Hepatocyte (in vitro differentiated cells): ENCODE results near the gene GPD2. TPM values are rescaled to one million over a fixed set of nuclear protein-coding genes. Genes with fewer than 3 reads are reported as not detected.
"Not testable (repeated sequence)": the region's sequence is repeated elsewhere in the genome, so short reads cannot be mapped to it uniquely, and the experiment has no call there.

Experiments used
- DNase-seq: peaks from one replicate; pipeline ENCODE4 v3.0.0-alpha.2; 2016; ENCODE audit warnings: low spot score
- H2AFZ ChIP-seq: fragments of 200-600 bp; sonication (generic); 2 replicates; pipeline ENCODE4 v1.6.0; 2016; ENCODE audit warnings: antibody characterized with exemption, mild to moderate bottlenecking
- H3K27ac ChIP-seq: fragments of 200-600 bp; sonication (generic); 2 replicates; pipeline ENCODE4 v1.5.1; 2016; ENCODE audit warnings: mild to moderate bottlenecking
- H3K27me3 ChIP-seq: fragments of 200-600 bp; sonication (generic); 2 replicates; pipeline ENCODE4 v1.6.1; 2016
- H3K36me3 ChIP-seq: fragments of 200-600 bp; sonication (generic); replicated peaks from 2 replicates; pipeline ENCODE4 v1.5.1; 2016; ENCODE audit warnings: low read depth; ENCODE audit not compliant: insufficient read depth
- H3K4me1 ChIP-seq: fragments of 200-600 bp; sonication (generic); 2 replicates; pipeline ENCODE4 v1.5.1; 2016; ENCODE audit warnings: mild to moderate bottlenecking, moderate library complexity; ENCODE audit not compliant: insufficient read depth
- H3K4me2 ChIP-seq: fragments of 200-600 bp; sonication (generic); 2 replicates; pipeline ENCODE4 v1.6.0; 2016
- H3K4me3 ChIP-seq: fragments of 200-600 bp; sonication (generic); 2 replicates; pipeline ENCODE4 v1.5.1; 2016; ENCODE audit warnings: mild to moderate bottlenecking
- H3K79me2 ChIP-seq: fragments of 200-600 bp; sonication (generic); 2 replicates; pipeline ENCODE4 v1.6.0; 2017; ENCODE audit warnings: mild to moderate bottlenecking
- H3K9me2 ChIP-seq: fragments of 200-600 bp; sonication (generic); replicated peaks from 2 replicates; pipeline ENCODE4 v1.6.0; 2017; ENCODE audit warnings: mild to moderate bottlenecking; ENCODE audit not compliant: insufficient read depth
- H3K9me3 ChIP-seq: fragments of 200-600 bp; sonication (generic); 2 replicates; pipeline ENCODE4 v1.5.1; 2016; ENCODE audit warnings: low read depth, mild to moderate bottlenecking
- H4K20me1 ChIP-seq: fragments of 200-600 bp; sonication (generic); 2 replicates; pipeline ENCODE4 v1.6.0; 2016; ENCODE audit warnings: mild to moderate bottlenecking; ENCODE audit not compliant: insufficient read depth, poor library complexity, severe bottlenecking
- CTCF ChIP-seq: fragments of 200-600 bp; sonication (generic); IDR thresholded peaks from 2 replicates; pipeline ENCODE4 v1.5.1; 2016; ENCODE audit warnings: antibody characterized with exemption, mild to moderate bottlenecking; ENCODE audit not compliant: poor library complexity
- EZH2 ChIP-seq: fragments of 200-600 bp; sonication (generic); IDR thresholded peaks from 2 replicates; pipeline ENCODE4 v1.6.1; 2016; ENCODE audit warnings: antibody characterized with exemption, mild to moderate bottlenecking, borderline replicate concordance
- EZH2phosphoT487 ChIP-seq: fragments of 200-600 bp; sonication (generic); IDR thresholded peaks from one replicate; pipeline ENCODE4 v1.6.1; 2018; ENCODE audit warnings: antibody characterized with exemption, mild to moderate bottlenecking, low read depth, moderate library complexity; ENCODE audit not compliant: unreplicated experiment, severe bottlenecking
- WGBS: methylation state at CpG from one replicate; pipeline ENCODE4 v1.1.6; 2016; ENCODE audit warnings: low lambda C conversion rate; ENCODE audit errors: missing lambda C conversion rate; 5-methylcytosine and 5-hydroxymethylcytosine counted together
- polyA plus RNA-seq: library from polyadenylated mRNA; unstranded; fragments of >200 nt; fragmentation: Nextera tagmentation; extraction: Ambion mirVana; gene quantifications from 2 replicates; pipeline ENCODE4 v1.2.1, GENCODE V29; 2016
- total RNA-seq: library from RNA; depleted of rRNA; stranded (reverse); fragments of >200 nt; gene quantifications from 2 replicates; pipeline ENCODE4 v1.2.3, GENCODE V29; 2014

The GPD2 gene
- total and polyA plus RNA-seq, 2 experiments from 2014 or later, result 10.8 to 71.7 TPM

GRCh38 chr2:156490466-156490840 lies 54.3 kb downstream of the GPD2 start:
- no peak overlapping the region for H2AFZ ChIP-seq
- no peaks in the 10 kb centered on the region for H3K27me3 ChIP-seq
- H3K9me3 ChIP-seq, result no peaks in the 10 kb centered on the region
- peaks cover 26% of the 10 kb centered on the region for H3K79me2 ChIP-seq
- H4K20me1 ChIP-seq, result no peaks in the 10 kb centered on the region
- no peak overlapping the region for H3K4me2 ChIP-seq
- H3K36me3 ChIP-seq, result no peaks in the 10 kb centered on the region
- no peak overlapping the region for H3K4me3 ChIP-seq
- no peak for TF ChIP-seq EZH2phosphoT487
- TF ChIP-seq CTCF, result no peak
- TF ChIP-seq EZH2, result no peak
- H3K4me1 ChIP-seq, result no peaks in the 10 kb centered on the region
- H3K27ac ChIP-seq, result no peak overlapping the region
- WGBS, result 100% methylated on average over 1 of the region's 1 CpG
- no peak for DNase-seq
- H3K9me2 ChIP-seq, result no peaks in the 10 kb centered on the region

- Histone ChIP-seq H3K27ac (no peak overlapping the region), H3K27me3 (no peaks in the 10 kb centered on the region), H3K79me2 (peaks cover 26% of the 10 kb centered on the region), H3K4me1 (no peaks in the 10 kb centered on the region), H2AFZ (no peak overlapping the region), H3K9me2 (no peaks in the 10 kb centered on the region), H3K9me3 (no peaks in the 10 kb centered on the region), H3K4me3 (no peak overlapping the region), H4K20me1 (no peaks in the 10 kb centered on the region), H3K4me2 (no peak overlapping the region), H3K36me3 (no peaks in the 10 kb centered on the region)
- TF ChIP-seq EZH2phosphoT487 (no peak), CTCF (no peak), EZH2 (no peak)
- 89% methylated on average over 2 of the region's 2 CpGs for WGBS
- no peak for DNase-seq
Observed at GRCh38 chr2:156491176-156491575, 55.0 kb downstream of the GPD2 start.

GRCh38 chr2:156492979-156493378 lies 56.8 kb downstream of the GPD2 start:
- TF ChIP-seq EZH2, result no peak
- no peak for TF ChIP-seq CTCF
- TF ChIP-seq EZH2phosphoT487, result no peak
- Histone ChIP-seq H3K4me1 (no peaks in the 10 kb centered on the region), H3K9me2 (no peaks in the 10 kb centered on the region), H2AFZ (no peak overlapping the region), H3K79me2 (peaks cover 20% of the 10 kb centered on the region), H3K4me3 (no peak overlapping the region), H3K27me3 (no peaks in the 10 kb centered on the region), H3K4me2 (no peak overlapping the region), H3K36me3 (no peaks in the 10 kb centered on the region), H4K20me1 (no peaks in the 10 kb centered on the region), H3K27ac (no peak overlapping the region), H3K9me3 (no peaks in the 10 kb centered on the region)
- DNase-seq, result no peak

- H3K27ac ChIP-seq, H4K20me1 ChIP-seq, H2AFZ ChIP-seq, H3K4me2 ChIP-seq, H3K27me3 ChIP-seq, H3K9me3 ChIP-seq, H3K79me2 ChIP-seq, DNase-seq, H3K4me3 ChIP-seq, H3K9me2 ChIP-seq, H3K4me1 ChIP-seq, H3K36me3 ChIP-seq: not testable (repeated sequence)
- WGBS, result 47% methylated on average over 1 of the region's 1 CpG
Observed at GRCh38 chr2:156495998-156496397, 59.8 kb downstream of the GPD2 start.
